ENCODE results near the gene TBX1.

TBX1 gene

GRCh38 chr22:19719488-19720021 is 41.0 kb upstream of the TBX1 start:
- H3K4me3 ChIP-seq (ENCODE audit: control insufficient read depth, low read depth, low read length), result peak overlapping the region; percentile 65
- no peak for TF ChIP-seq CTCF (IDR thresholded peaks at IDR 0.05; ENCODE audit: control insufficient read depth, insufficient read depth, low read depth, low read length, missing control alignments)
- DNase-seq (ENCODE audit: low read depth), result no peak

GRCh38 chr22:19720150-19720827 is 40.3 kb upstream of the TBX1 start:
- TF ChIP-seq CTCF (IDR thresholded peaks at IDR 0.05; ENCODE audit: control insufficient read depth, insufficient read depth, low read depth, low read length, missing control alignments), result no peak
- no peak for DNase-seq (ENCODE audit: low read depth)
- no peak overlapping the region for H3K4me3 ChIP-seq (ENCODE audit: control insufficient read depth, low read depth, low read length)

GRCh38 chr22:19720999-19721329 is 39.6 kb upstream of the TBX1 start:
- no peak for TF ChIP-seq CTCF (IDR thresholded peaks at IDR 0.05; ENCODE audit: control insufficient read depth, insufficient read depth, low read depth, low read length, missing control alignments)
- no peak overlapping the region for H3K4me3 ChIP-seq (ENCODE audit: control insufficient read depth, low read depth, low read length)
- no peak for DNase-seq (ENCODE audit: low read depth)

- no peak overlapping the region for H3K4me3 ChIP-seq (ENCODE audit: control insufficient read depth, low read depth, low read length)
- DNase-seq (ENCODE audit: low read depth), result no peak
- no peak for TF ChIP-seq CTCF (IDR thresholded peaks at IDR 0.05; ENCODE audit: control insufficient read depth, insufficient read depth, low read depth, low read length, missing control alignments)
These were observed 39.0 kb upstream of the TBX1 start for GRCh38 chr22:19721330-19722177.

- TF ChIP-seq CTCF (IDR thresholded peaks at IDR 0.05; ENCODE audit: control insufficient read depth, insufficient read depth, low read depth, low read length, missing control alignments), result no peak
- DNase-seq (ENCODE audit: low read depth), result no peak
- H3K4me3 ChIP-seq (ENCODE audit: control insufficient read depth, low read depth, low read length), result no peak overlapping the region
These were observed 38.2 kb upstream of the TBX1 start for GRCh38 chr22:19722178-19722981.

- DNase-seq (ENCODE audit: low read depth), result no peak
- no peak for TF ChIP-seq CTCF (IDR thresholded peaks at IDR 0.05; ENCODE audit: control insufficient read depth, insufficient read depth, low read depth, low read length, missing control alignments)
- no peak overlapping the region for H3K4me3 ChIP-seq (ENCODE audit: control insufficient read depth, low read depth, low read length)
These were observed 37.7 kb upstream of the TBX1 start for GRCh38 chr22:19722982-19723231.

Data from AG09309 (cell line).